ENCODE results near the gene DYNC2LI1. TPM values are rescaled to one million over a fixed set of nuclear protein-coding genes. Genes with fewer than 3 reads are reported as not detected.

Gene DYNC2LI1
- total RNA-seq, 1 donor from 2014 or later: 15.3 TPM

GRCh38 chr2:43749583-43749982 is 24.3 kb upstream of the DYNC2LI1 start:
- no peaks in the 10 kb centered on the region for H4K20me1 ChIP-seq (ENCODE audit: insufficient read depth, low read length)
- no peaks in the 10 kb centered on the region for H3K36me3 ChIP-seq (ENCODE audit: insufficient read depth, low read length)
- no peak overlapping the region for H3K9ac ChIP-seq (ENCODE audit: low read length)
- Mint-ChIP-seq H3K4me1 (ENCODE audit: low read depth, unreplicated experiment) (peaks cover 10% of the 10 kb centered on the region), H3K27me3 (ENCODE audit: low read depth, unreplicated experiment) (no peaks in the 10 kb centered on the region), H3K27ac (ENCODE audit: unreplicated experiment) (no peak overlapping the region), H3K36me3 (ENCODE audit: low read depth, unreplicated experiment) (no peaks in the 10 kb centered on the region), H3K9me3 (ENCODE audit: unreplicated experiment) (no peaks in the 10 kb centered on the region), H3K4me3 (ENCODE audit: unreplicated experiment) (no peak overlapping the region)
- no peak for TF ChIP-seq EZH2 (IDR thresholded peaks at IDR 0.05; ENCODE audit: insufficient read depth, low read length)
- no peak for TF ChIP-seq CTCF (IDR thresholded peaks at IDR 0.05; ENCODE audit: insufficient read depth, low read depth, low read length)
- no peaks in the 10 kb centered on the region for H3K9me3 ChIP-seq (ENCODE audit: insufficient read depth, low read depth, low read length)
- H3K27me3 ChIP-seq (ENCODE audit: insufficient read depth, low read length): no peaks in the 10 kb centered on the region
- DNase-seq (ENCODE audit: low read depth): no peak
- no peak for FAIRE-seq
- H3K4me2 ChIP-seq (ENCODE audit: low read length): no peak overlapping the region
- H3K4me3 ChIP-seq (ENCODE audit: insufficient read depth, low read depth, low read length): no peak overlapping the region
- peaks cover 19% of the 10 kb centered on the region for H3K4me1 ChIP-seq (ENCODE audit: insufficient read depth, low read length)
- no peak overlapping the region for H3K27ac ChIP-seq (ENCODE audit: low read depth, low read length)
- no peak overlapping the region for H2AFZ ChIP-seq (ENCODE audit: low read depth, low read length)
- no peaks in the 10 kb centered on the region for H3K79me2 ChIP-seq (ENCODE audit: insufficient read depth, low read length)

- FAIRE-seq: no peak
- H3K27me3 Mint-ChIP-seq (ENCODE audit: low read depth, unreplicated experiment): no peaks in the 10 kb centered on the region
Observed at GRCh38 chr2:43751476-43751990, 22.3 kb upstream of the DYNC2LI1 start.

More at GRCh38 chr2:43751476-43751990, 22.3 kb upstream of the DYNC2LI1 start:
- no peaks in the 10 kb centered on the region for H3K27me3 ChIP-seq (ENCODE audit: insufficient read depth, low read length)
- peaks cover 4% of the 10 kb centered on the region for H3K4me1 Mint-ChIP-seq (ENCODE audit: low read depth, unreplicated experiment)
- no peak overlapping the region for H3K4me2 ChIP-seq (ENCODE audit: low read length)
- H3K36me3 ChIP-seq (ENCODE audit: insufficient read depth, low read length): no peaks in the 10 kb centered on the region
- DNase-seq (ENCODE audit: low read depth): no peak
- no peak overlapping the region for H3K4me3 Mint-ChIP-seq (ENCODE audit: unreplicated experiment)
- no peak overlapping the region for H3K27ac Mint-ChIP-seq (ENCODE audit: unreplicated experiment)
- no peak overlapping the region for H3K9ac ChIP-seq (ENCODE audit: low read length)
- TF ChIP-seq CTCF (IDR thresholded peaks at IDR 0.05; ENCODE audit: insufficient read depth, low read depth, low read length) (no peak), EZH2 (IDR thresholded peaks at IDR 0.05; ENCODE audit: insufficient read depth, low read length) (no peak)
- no peak overlapping the region for H2AFZ ChIP-seq (ENCODE audit: low read depth, low read length)
- H3K4me3 ChIP-seq (ENCODE audit: insufficient read depth, low read depth, low read length): no peak overlapping the region
- H3K4me1 ChIP-seq (ENCODE audit: insufficient read depth, low read length): peaks cover 8% of the 10 kb centered on the region
- no peaks in the 10 kb centered on the region for H3K36me3 Mint-ChIP-seq (ENCODE audit: low read depth, unreplicated experiment)
- no peaks in the 10 kb centered on the region for H3K9me3 ChIP-seq (ENCODE audit: insufficient read depth, low read depth, low read length)
- no peaks in the 10 kb centered on the region for H3K9me3 Mint-ChIP-seq (ENCODE audit: unreplicated experiment)
- no peaks in the 10 kb centered on the region for H3K79me2 ChIP-seq (ENCODE audit: insufficient read depth, low read length)
- no peak overlapping the region for H3K27ac ChIP-seq (ENCODE audit: low read depth, low read length)
- no peaks in the 10 kb centered on the region for H4K20me1 ChIP-seq (ENCODE audit: insufficient read depth, low read length)
